Lower leg skin (tissue), 4 donors: ENCODE results near the gene HIP1. TPM values are rescaled to one million over a fixed set of nuclear protein-coding genes. Genes with fewer than 3 reads are reported as not detected.
"Not testable (repeated sequence)": the region's sequence is repeated elsewhere in the genome, so short reads cannot be mapped to it uniquely, and the experiment has no call there.

Experiments
- DNase-seq, 2 donors: peaks; one replicate each; pipeline ENCODE4 v3.0.0-alpha.2; 2019; ENCODE audit warnings: low spot score in 2 of 2
- H3K4me3 ChIP-seq: fragments of 200-600 bp; sonication (generic); 2 replicates; pipeline ENCODE4 v1.5.1; 2017; ENCODE audit warnings: mild to moderate bottlenecking, low read depth; ENCODE audit not compliant: poor library complexity, severe bottlenecking
- POLR2A ChIP-seq, 2 donors: fragments of 450-650 bp; IDR thresholded peaks; one replicate each; pipeline ENCODE4 v1.6.1; 2016 to 2017; ENCODE audit warnings: antibody characterized with exemption in 2 of 2, mild to moderate bottlenecking in 1 of 2, moderate library complexity in 1 of 2
- WGBS, 2 donors: methylation state at CpG; one replicate each; pipeline ENCODE4 v1.1.5; 2018; 5-methylcytosine and 5-hydroxymethylcytosine counted together
- intact Hi-C: fragments of 100-400 bp; cut with DNase I; formaldehyde crosslinking; loops from one replicate; pipeline ENCODE4 v1.15.0; 2023; ENCODE audit warnings: low total_unique reads
- total RNA-seq, 4 donors: library from RNA; depleted of rRNA; stranded (reverse); fragments of >200 nt; gene quantifications; one replicate each; pipeline ENCODE4 v1.1.0, GENCODE V29; 2016
- TF ChIP-seq, protein P1 (sequence below), 3 donors: fragments of 450-650 bp; IDR thresholded peaks; one replicate each; pipeline ENCODE4 v1.5.1; 2016; ENCODE audit warnings: antibody characterized with exemption in 3 of 3, mild to moderate bottlenecking in 3 of 3, moderate library complexity in 2 of 3

Gene HIP1
- total RNA-seq, 4 donors from 2014 or later = 20.1 to 30.3 (median 23.0) TPM

DNA sequence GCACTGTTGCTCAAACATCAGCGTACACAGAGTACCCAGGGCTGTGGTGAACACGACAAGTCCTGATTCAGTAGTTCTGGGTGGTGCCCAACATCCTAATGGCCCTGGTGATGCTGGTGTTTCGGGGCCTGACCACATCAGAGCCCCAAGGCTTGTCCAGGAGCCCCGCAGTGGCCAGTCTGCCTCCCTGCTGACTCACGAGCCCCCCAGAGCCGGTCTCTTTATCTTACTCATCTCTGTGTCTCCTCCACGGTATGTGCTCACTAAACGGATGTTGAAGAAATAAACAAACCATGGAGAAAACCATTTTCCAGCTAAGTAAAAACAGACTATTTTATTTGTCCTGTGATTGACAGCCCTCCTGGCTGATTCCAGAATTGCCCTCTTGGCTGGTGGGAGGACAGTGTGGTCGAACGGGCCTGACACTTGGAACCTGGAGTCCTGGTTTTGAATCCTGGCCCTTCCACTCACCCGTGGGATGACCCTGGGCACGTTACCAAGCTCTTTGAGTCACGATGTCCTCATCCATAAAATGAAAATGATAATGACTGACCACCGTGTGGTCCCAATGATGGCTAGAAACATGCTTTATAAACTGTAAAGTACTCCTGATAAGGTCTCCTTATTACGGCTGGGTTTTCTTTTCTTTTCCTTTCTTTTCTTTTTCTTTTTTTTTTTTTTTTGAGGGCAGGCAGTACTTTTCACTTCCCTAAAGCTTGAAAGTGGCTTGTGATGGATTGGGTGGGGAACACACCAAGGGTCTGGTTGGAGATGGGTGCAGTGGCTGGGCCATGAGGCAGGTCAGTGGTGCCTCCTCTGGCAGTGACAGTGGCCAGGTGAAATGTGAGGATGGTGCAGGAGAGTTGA lies 5.7 kb downstream of the HIP1 start:
- WGBS, 2 donors = 64 to 65% methylated on average over 15 of the region's 15 CpGs
- no peak for DNase-seq
- TF ChIP-seq, protein P1, sequence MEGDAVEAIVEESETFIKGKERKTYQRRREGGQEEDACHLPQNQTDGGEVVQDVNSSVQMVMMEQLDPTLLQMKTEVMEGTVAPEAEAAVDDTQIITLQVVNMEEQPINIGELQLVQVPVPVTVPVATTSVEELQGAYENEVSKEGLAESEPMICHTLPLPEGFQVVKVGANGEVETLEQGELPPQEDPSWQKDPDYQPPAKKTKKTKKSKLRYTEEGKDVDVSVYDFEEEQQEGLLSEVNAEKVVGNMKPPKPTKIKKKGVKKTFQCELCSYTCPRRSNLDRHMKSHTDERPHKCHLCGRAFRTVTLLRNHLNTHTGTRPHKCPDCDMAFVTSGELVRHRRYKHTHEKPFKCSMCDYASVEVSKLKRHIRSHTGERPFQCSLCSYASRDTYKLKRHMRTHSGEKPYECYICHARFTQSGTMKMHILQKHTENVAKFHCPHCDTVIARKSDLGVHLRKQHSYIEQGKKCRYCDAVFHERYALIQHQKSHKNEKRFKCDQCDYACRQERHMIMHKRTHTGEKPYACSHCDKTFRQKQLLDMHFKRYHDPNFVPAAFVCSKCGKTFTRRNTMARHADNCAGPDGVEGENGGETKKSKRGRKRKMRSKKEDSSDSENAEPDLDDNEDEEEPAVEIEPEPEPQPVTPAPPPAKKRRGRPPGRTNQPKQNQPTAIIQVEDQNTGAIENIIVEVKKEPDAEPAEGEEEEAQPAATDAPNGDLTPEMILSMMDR (IDR thresholded peaks at IDR 0.05) = no peak
- TF ChIP-seq POLR2A (IDR thresholded peaks at IDR 0.05) = no peak
- H3K4me3 ChIP-seq = no peak overlapping the region
- intact Hi-C loops = no loop called here

DNA sequence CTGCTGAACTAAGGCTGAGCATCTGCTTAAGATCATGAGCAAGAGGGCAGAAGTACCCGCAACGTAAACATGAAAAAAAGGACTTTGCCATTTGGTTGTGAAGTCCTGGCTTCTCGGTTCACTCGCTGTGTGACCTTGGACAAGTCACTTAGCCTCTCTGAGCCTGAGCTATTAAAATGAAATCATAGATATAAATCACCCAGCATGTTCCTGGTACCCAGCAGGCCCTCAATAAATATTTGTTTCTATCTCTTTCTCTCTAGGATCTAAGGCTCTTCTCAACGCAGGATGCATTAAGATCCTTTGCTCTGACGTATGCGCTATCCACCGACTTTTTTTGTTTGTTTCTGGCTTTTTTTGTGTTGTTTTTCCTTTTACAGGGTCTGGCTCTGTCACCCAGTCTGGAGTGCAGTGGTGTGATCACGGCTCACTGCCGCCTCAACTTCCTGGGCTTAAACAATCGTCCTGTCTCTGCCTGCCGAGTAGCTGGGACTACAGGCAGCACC lies 6.7 kb downstream of the HIP1 start:
- no peak for DNase-seq
- no peak overlapping the region for H3K4me3 ChIP-seq
- TF ChIP-seq, protein P1 (IDR thresholded peaks at IDR 0.05) = no peak
- no peak for TF ChIP-seq POLR2A (IDR thresholded peaks at IDR 0.05)
- intact Hi-C loops = no loop called here
- WGBS, 2 donors = 84 to 89% methylated on average over 12 of the region's 12 CpGs

- TF ChIP-seq, protein P1 (IDR thresholded peaks at IDR 0.05) = no peak
- TF ChIP-seq POLR2A (IDR thresholded peaks at IDR 0.05) = no peak
- whole genome bisulfite sequencing, 2 donors = 73 to 78% methylated on average over 4 of the region's 4 CpGs
- intact Hi-C loops = no loop called here
- H3K4me3 ChIP-seq = no peak overlapping the region
- DNase-seq = no peak
Observed at GRCh38 chr7:75729851-75730274, 8.9 kb downstream of the HIP1 start.

- DNase-seq = peak; percentile 86 to 93
- TF ChIP-seq POLR2A (IDR thresholded peaks at IDR 0.05) = no peak
- TF ChIP-seq, protein P1 (IDR thresholded peaks at IDR 0.05) = no peak
- H3K4me3 ChIP-seq = no peak overlapping the region
- WGBS, 2 donors = 42 to 53% methylated on average over 8 of the region's 8 CpGs
- intact Hi-C loops = no loop called here
Observed at GRCh38 chr7:75727881-75728593, 10.7 kb downstream of the HIP1 start.

DNA sequence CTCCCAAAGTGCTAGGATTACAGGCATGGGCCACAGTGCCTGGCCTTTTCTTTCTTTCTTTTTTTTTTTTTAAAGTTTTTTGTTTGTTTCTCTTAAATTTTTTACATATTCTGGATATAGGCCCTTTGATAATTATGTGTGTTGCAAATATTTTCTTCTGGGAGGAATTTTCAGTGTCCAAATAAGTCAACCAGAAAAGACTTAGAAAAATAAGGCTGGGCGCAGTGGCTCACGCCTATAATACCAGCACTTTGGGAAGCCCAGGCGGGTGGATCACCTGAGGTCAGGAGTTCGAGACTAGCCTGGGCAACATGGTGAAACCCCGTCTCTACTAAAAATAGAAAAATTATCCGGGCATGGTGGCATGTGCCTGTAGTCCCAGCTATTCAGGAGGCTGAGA lies 11.4 kb downstream of the HIP1 start:
- intact Hi-C loops, DNase-seq, H3K4me3 ChIP-seq: not testable (repeated sequence)
- 74 to 77% methylated on average over 6 of the region's 6 CpGs for WGBS, 2 donors

DNA sequence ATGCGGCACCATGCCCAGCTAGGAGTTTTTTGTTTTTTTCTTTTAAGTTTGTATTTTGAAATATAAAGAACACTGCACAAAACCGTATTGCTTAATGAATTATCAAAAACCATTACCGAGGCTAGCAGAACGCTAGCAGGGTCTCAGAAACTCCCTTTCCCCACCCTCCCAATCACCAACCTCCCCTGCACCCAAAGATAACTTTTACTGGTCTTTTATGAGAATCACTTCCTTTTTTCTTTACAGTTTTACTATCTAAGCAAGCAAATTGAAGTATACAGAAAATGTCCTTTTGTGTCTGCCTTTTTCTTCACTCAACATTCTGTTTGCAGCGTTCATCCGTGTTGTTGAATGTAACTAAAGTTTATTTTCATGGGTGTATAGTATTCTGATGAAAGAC lies 13.4 kb downstream of the HIP1 start:
- intact Hi-C loops = no loop called here
- H3K4me3 ChIP-seq = no peak overlapping the region
- WGBS, 2 donors = 86 to 89% methylated on average over 6 of the region's 6 CpGs
- DNase-seq = no peak
- TF ChIP-seq, protein P1 (IDR thresholded peaks at IDR 0.05) = no peak
- no peak for TF ChIP-seq POLR2A (IDR thresholded peaks at IDR 0.05)
